CD4-positive, alpha-beta T cell (primary cell): ENCODE data around the gene HYDIN. TPM values are rescaled to one million over a fixed set of nuclear protein-coding genes. Genes with fewer than 3 reads are reported as not detected.
"Not testable (repeated sequence)": the region's sequence is repeated elsewhere in the genome, so short reads cannot be mapped to it uniquely, and the experiment has no call there.

Experiments used
- ATAC-seq: fragments of 200-7000 bp; cut with Tn5 transposase; one replicate; pipeline ENCODE4 v1.10.0; 2022; ENCODE audit warnings: mild to moderate bottlenecking; ENCODE audit not compliant: poor library complexity
- CTCF ChIA-PET: fragments of 350-600 bp; sonication (Branson Sonifier 250); formaldehyde crosslinking; loops from one replicate; lab custom pipeline; 2021; ENCODE audit warnings: antibody characterized with exemption, inconsistent platforms; lab: Charles Lee
- POLR2A ChIA-PET: fragments of 350-600 bp; sonication (Branson Sonifier 250); formaldehyde crosslinking; loops from one replicate; lab custom pipeline; 2021; ENCODE audit warnings: antibody characterized with exemption, inconsistent platforms; lab: Charles Lee
- DNase-seq, 14 experiments: peaks; one replicate each; pipeline ENCODE4 v3.0.0-alpha.2; 2013 to 2020; ENCODE audit warnings: mixed read lengths in 2 of 14
- H3K27ac ChIP-seq, 2 donors: one replicate each; pipeline versions ENCODE4 v1.5.1 to v1.7.0; 2013; ENCODE audit warnings: low read length in 2 of 2, low read depth in 1 of 2, mild to moderate bottlenecking in 1 of 2
- H3K27me3 ChIP-seq, 2 experiments: 1 replicate in 1 of 2; 2 replicates in 1 of 2; pipeline versions ENCODE4 v1.6.1 to v1.7.0; 2013; ENCODE audit warnings: low read length in 2 of 2, control low read depth in 1 of 2, mild to moderate bottlenecking in 1 of 2, moderate library complexity in 1 of 2; ENCODE audit not compliant: insufficient read depth in 2 of 2, control insufficient read depth in 1 of 2
- H3K36me3 ChIP-seq: one replicate; pipeline ENCODE4 v1.6.1; 2013; ENCODE audit warnings: low read length, control low read depth; ENCODE audit not compliant: insufficient read depth
- H3K4me1 ChIP-seq: one replicate; pipeline ENCODE4 v1.6.1; 2013; ENCODE audit warnings: low read length, control low read depth; ENCODE audit not compliant: insufficient read depth
- H3K4me3 ChIP-seq: one replicate; pipeline ENCODE4 v1.5.1; 2013; ENCODE audit warnings: mild to moderate bottlenecking, low read length, moderate library complexity
- H3K9me3 ChIP-seq, 2 experiments: 1 replicate in 1 of 2; 2 replicates in 1 of 2; pipeline versions ENCODE4 v1.6.1 to v1.7.0; 2013; ENCODE audit warnings: low read length in 2 of 2, mild to moderate bottlenecking in 2 of 2, control low read depth in 1 of 2, moderate library complexity in 1 of 2; ENCODE audit not compliant: control insufficient read depth in 1 of 2, insufficient read depth in 1 of 2
- H3K27ac Mint-ChIP-seq: one replicate; pipeline ENCODE4 v1.8.0; 2020; ENCODE audit warnings: mixed read lengths
- H3K27me3 Mint-ChIP-seq: one replicate; pipeline ENCODE4 v1.8.0; 2021; ENCODE audit warnings: mixed read lengths
- H3K36me3 Mint-ChIP-seq: one replicate; pipeline ENCODE4 v1.8.0; 2021; ENCODE audit warnings: low read depth, mixed read lengths
- H3K4me1 Mint-ChIP-seq: one replicate; pipeline ENCODE4 v1.8.0; 2021; ENCODE audit warnings: low read depth, mixed read lengths
- H3K4me3 Mint-ChIP-seq: one replicate; pipeline ENCODE4 v1.8.0; 2020; ENCODE audit warnings: mild to moderate bottlenecking, mixed read lengths
- H3K9me3 Mint-ChIP-seq: one replicate; pipeline ENCODE4 v1.8.0; 2020; ENCODE audit warnings: mixed read lengths
- intact Hi-C, 2 experiments: fragments of 100-400 bp; cut with DNase I in 1 of 2; cut with micrococcal nuclease in 1 of 2; formaldehyde crosslinking; loops; one replicate each; pipeline versions ENCODE4 v1.15.1 to v1.9.0; 2023 to 2025; cut with DNase I, micrococcal nuclease
- total RNA-seq, 174 experiments: library from RNA in 2 of 174; stranded (reverse) in 2 of 174; gene quantifications; one replicate each; pipeline ENCODE4 v1.2.3 and lab custom pipeline; 2021 to 2026
- TF ChIP-seq, protein P1 (sequence below): fragments of 200-600 bp; IDR thresholded peaks from one replicate; pipeline ENCODE4 v1.8.0; 2022; ENCODE audit warnings: antibody characterized with exemption, mild to moderate bottlenecking

Gene HYDIN
- total RNA-seq, 2 experiments from 2014 or later, result not detected

DNA sequence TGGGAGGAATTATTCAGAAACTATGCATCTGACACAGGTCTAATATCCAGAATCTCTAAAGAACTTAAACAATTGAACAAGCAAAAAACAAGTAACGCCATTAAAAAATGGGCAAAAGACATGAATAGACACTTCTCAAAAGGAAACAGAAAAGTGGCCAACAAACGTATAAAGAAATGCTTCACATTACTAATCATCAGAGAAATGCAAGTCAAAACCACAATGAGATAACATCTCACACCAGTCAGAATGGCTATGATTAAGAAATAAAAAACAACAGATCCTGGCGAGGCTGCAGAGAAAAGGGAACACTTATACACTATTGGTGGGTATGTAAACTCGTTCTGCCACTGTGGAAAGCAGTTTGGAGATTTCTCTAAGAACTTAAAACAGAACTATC, 379.2 kb downstream of the HYDIN start:
- CTCF ChIA-PET, H3K9me3 Mint-ChIP-seq, H3K4me3 ChIP-seq, ATAC-seq, DNase-seq, H3K36me3 Mint-ChIP-seq, H3K4me1 ChIP-seq, H3K27me3 ChIP-seq, H3K36me3 ChIP-seq, H3K27ac Mint-ChIP-seq, H3K27ac ChIP-seq, intact Hi-C loops, H3K4me1 Mint-ChIP-seq, POLR2A ChIA-PET, H3K27me3 Mint-ChIP-seq, H3K4me3 Mint-ChIP-seq, H3K9me3 ChIP-seq: not testable (repeated sequence)

DNA sequence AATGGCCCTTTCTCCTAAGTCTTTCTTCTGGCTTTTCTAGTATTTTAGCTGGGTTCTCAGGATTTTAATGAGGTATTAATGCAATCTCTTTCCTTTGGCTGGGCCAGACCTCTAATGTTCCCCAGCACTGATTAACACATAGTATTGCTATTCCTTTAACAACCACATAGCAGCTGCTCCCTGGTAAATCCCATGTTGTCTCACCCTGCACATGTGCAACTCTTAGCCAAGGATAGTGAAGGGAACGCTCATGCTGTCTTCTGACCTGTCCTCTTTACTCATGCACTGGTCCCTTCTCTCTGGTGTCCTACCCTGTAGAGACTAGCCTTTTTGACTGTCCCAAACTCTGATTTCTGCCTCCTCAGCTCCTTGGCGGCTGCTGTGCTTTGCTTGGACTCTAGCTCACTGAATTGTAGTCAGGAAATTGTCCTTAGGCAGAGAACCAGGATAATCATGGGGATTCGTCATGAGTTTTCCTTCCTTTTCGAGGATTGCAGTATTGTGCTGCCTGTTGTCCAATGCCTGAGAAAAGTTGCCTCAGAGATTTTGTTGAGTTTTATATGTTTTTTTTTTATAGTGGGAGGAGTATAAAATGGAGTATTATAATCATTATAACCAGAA, 406.9 kb downstream of the HYDIN start:
- H3K27ac Mint-ChIP-seq, H3K9me3 ChIP-seq, H3K4me3 ChIP-seq, CTCF ChIA-PET, H3K27ac ChIP-seq, POLR2A ChIA-PET, H3K27me3 ChIP-seq, H3K4me3 Mint-ChIP-seq, DNase-seq, H3K36me3 Mint-ChIP-seq, H3K4me1 Mint-ChIP-seq, H3K27me3 Mint-ChIP-seq, intact Hi-C loops, ATAC-seq, H3K9me3 Mint-ChIP-seq, H3K36me3 ChIP-seq, H3K4me1 ChIP-seq: not testable (repeated sequence)

DNA sequence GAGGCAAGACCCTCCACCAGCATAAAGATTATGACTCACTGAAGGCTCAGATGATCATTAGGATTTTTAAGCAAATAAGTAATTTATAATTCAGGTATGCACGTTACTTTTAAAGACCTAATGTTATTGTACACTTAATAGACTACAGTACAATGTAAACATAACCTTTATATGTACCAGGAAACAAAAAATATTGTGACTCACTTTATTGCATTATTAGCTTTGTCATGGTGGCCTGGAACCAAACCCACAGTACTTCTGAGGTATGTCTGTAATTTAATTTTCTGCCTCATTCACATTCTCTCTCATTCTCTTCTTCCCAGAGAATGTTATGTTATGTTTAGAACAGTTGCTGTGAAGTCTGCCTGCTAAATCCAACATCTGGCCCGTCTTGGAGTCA, 407.8 kb downstream of the HYDIN start:
- H3K9me3 Mint-ChIP-seq, H3K36me3 Mint-ChIP-seq, H3K27ac ChIP-seq, H3K4me1 Mint-ChIP-seq, H3K4me3 ChIP-seq, ATAC-seq, CTCF ChIA-PET, H3K9me3 ChIP-seq, DNase-seq, H3K27ac Mint-ChIP-seq, H3K27me3 Mint-ChIP-seq, H3K4me1 ChIP-seq, H3K27me3 ChIP-seq, intact Hi-C loops, H3K4me3 Mint-ChIP-seq, POLR2A ChIA-PET, H3K36me3 ChIP-seq: not testable (repeated sequence)

DNA sequence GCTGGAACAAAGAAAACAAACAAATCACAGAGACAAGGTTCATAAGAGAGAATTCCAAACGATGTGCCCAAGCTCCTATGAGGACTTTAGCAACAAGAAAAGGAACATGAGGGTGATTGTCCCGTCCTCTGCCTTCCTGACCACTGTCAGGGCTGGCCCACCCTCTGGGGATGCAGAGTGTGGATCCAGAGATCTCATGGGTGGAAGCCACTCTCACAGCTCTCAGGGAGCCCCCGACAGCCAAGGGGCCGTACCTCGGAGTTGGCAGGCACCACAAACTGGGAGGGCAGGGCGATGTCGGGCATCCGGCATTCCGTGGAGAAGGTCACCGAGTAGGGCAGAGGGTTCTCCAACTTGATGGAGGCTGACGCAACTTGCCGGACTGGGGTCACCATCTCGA, 412.4 kb downstream of the HYDIN start:
- CTCF ChIA-PET, H3K4me3 Mint-ChIP-seq, H3K4me1 ChIP-seq, H3K27ac ChIP-seq, ATAC-seq, H3K4me1 Mint-ChIP-seq, H3K27ac Mint-ChIP-seq, H3K27me3 ChIP-seq, intact Hi-C loops, H3K27me3 Mint-ChIP-seq, H3K36me3 ChIP-seq, H3K9me3 Mint-ChIP-seq, H3K4me3 ChIP-seq, H3K9me3 ChIP-seq, H3K36me3 Mint-ChIP-seq, POLR2A ChIA-PET, DNase-seq: not testable (repeated sequence)

DNA sequence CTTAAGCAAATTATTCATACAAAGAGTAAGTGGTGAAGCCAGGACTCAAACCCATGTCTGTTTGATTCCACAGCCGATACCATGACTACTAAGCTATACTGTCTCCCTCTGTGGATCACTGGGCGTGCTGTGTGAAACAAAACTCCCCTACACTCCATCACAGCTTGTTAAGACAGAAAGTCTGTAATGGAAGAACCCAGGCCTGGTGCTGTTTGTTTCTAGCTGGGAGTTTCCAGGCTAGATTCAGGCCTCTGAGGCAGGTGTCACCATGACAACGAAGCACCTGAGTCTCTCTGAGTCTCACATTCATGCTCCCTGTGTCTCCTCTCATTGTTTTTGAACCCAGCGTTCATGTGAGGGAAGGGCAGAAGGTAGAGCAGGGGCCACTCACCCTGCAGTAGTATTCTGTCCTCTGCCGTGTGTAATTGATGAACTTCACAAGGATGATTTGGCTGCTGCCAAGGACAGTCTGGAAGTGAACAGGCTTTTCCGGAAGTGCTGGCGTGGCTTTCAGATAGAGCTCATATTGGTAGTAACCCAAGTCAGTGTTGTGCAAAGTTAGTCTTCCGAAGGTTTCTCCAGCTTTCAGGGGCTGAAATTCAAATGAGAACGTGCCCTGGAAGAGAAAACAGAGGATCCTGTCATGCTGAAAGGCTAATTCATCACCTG, 421.0 kb downstream of the HYDIN start:
- Mint-ChIP-seq H3K36me3 (no peaks in the 10 kb centered on the region), H3K4me1 (no peaks in the 10 kb centered on the region), H3K27me3 (peaks cover 23% of the 10 kb centered on the region), H3K27ac (no peak overlapping the region), H3K9me3 (no peaks in the 10 kb centered on the region), H3K4me3 (no peak overlapping the region)
- TF ChIP-seq, protein P1, sequence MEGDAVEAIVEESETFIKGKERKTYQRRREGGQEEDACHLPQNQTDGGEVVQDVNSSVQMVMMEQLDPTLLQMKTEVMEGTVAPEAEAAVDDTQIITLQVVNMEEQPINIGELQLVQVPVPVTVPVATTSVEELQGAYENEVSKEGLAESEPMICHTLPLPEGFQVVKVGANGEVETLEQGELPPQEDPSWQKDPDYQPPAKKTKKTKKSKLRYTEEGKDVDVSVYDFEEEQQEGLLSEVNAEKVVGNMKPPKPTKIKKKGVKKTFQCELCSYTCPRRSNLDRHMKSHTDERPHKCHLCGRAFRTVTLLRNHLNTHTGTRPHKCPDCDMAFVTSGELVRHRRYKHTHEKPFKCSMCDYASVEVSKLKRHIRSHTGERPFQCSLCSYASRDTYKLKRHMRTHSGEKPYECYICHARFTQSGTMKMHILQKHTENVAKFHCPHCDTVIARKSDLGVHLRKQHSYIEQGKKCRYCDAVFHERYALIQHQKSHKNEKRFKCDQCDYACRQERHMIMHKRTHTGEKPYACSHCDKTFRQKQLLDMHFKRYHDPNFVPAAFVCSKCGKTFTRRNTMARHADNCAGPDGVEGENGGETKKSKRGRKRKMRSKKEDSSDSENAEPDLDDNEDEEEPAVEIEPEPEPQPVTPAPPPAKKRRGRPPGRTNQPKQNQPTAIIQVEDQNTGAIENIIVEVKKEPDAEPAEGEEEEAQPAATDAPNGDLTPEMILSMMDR, result no peak
- Histone ChIP-seq H3K27ac (no peak overlapping the region), H3K9me3 (no peaks in the 10 kb centered on the region), H3K4me1 (no peaks in the 10 kb centered on the region), H3K4me3 (no peak overlapping the region), H3K27me3 (peaks cover 0 to 12% of the 10 kb centered on the region in 2 experiments), H3K36me3 (no peaks in the 10 kb centered on the region)
- ATAC-seq (no peak), DNase-seq (no peak)
- ChIA-PET CTCF (interaction anchor here (1.3 kb wide), 1 partner anchor 502 kb away, joined by 3 read pairs; no protein-coding TSS in a partner anchor), POLR2A (no interaction called here)
- intact Hi-C loops, result no loop called here
